ENCODE measurements around the gene TENM3.

The TENM3 gene

DNA sequence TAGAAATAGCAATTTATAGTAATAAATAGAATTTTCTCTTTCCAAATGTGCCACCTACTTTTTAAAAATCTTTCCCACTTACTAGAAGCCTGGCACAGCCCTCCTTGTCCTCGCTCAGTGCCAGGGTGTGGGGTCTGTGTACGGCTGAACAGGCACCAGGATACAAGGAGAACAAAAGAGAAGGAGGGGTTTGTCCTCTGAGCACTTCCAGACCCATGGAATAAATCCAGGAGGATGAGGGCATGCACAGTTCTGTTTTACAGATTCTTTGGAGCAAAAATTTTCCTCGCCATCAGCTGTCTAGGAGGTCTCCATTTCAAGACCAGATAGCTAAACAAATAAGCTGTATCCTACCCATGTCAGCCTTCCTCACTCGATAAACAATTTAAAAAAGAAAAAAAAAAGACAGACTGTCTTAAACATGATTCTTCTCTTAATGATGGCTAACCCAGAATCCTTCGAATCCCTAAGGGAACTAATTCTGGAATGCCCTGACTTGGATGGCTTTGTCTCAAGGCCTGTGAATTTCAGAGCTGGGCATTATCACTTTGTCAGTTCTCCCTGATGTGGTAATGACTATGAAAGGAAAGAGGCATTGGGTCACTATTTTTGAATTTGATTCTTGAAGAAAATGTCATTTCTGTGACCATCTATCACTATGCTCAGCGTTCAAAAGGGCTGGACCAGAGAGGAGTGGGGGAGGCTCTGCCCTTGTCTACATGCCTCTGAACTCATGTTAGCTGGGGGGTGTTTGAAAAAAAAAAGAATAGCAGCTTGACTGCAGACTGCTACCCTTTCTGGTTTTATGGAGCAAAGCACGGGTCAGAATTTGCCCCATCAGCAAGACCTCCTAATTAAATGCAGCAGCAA, 523.0 kb downstream of the TENM3 start:
- H3K4me1 ChIP-seq (ENCODE audit: control insufficient read depth, insufficient read depth, low read length): peaks cover 10% of the 10 kb centered on the region
- no peak overlapping the region for H3K9ac ChIP-seq (ENCODE audit: low read depth, low read length)
- no peak overlapping the region for H3K4me3 ChIP-seq (ENCODE audit: low read depth, low read length)
- H3K27me3 ChIP-seq (ENCODE audit: control insufficient read depth, insufficient read depth, low read length): no peaks in the 10 kb centered on the region
- no peaks in the 10 kb centered on the region for H3K36me3 ChIP-seq (ENCODE audit: control insufficient read depth, insufficient read depth, low read length)
- H3K9me3 ChIP-seq (ENCODE audit: control insufficient read depth, insufficient read depth, low read length): no peaks in the 10 kb centered on the region

DNA sequence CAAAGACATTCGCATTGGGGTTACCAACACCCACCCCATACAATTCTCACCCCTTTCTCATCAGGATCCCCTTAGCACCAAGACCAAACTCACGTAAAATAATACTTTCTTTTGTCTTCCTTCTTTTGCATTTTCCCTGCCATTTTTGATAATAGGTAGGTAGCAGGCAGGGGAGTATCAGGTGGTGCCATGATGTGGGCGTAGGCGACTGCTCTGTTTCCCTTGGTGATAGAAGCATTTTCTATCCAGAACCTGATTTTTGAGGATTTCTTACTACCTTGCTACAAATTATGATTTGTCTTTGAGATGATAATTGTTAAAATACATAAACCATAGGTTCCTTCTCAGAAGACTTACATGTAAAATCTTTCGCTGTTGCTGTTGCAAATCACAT, 523.7 kb downstream of the TENM3 start:
- Histone ChIP-seq H3K27me3 (ENCODE audit: control insufficient read depth, insufficient read depth, low read length) (no peaks in the 10 kb centered on the region), H3K36me3 (ENCODE audit: control insufficient read depth, insufficient read depth, low read length) (no peaks in the 10 kb centered on the region), H3K4me3 (ENCODE audit: low read depth, low read length) (no peak overlapping the region), H3K4me1 (ENCODE audit: control insufficient read depth, insufficient read depth, low read length) (peaks cover 10% of the 10 kb centered on the region), H3K9ac (ENCODE audit: low read depth, low read length) (no peak overlapping the region), H3K9me3 (ENCODE audit: control insufficient read depth, insufficient read depth, low read length) (no peaks in the 10 kb centered on the region)

- Histone ChIP-seq H3K9ac (ENCODE audit: low read depth, low read length) (no peak overlapping the region), H3K27me3 (ENCODE audit: control insufficient read depth, insufficient read depth, low read length) (no peaks in the 10 kb centered on the region), H3K36me3 (ENCODE audit: control insufficient read depth, insufficient read depth, low read length) (no peaks in the 10 kb centered on the region), H3K4me1 (ENCODE audit: control insufficient read depth, insufficient read depth, low read length) (peaks cover 10% of the 10 kb centered on the region), H3K4me3 (ENCODE audit: low read depth, low read length) (no peak overlapping the region), H3K9me3 (ENCODE audit: control insufficient read depth, insufficient read depth, low read length) (no peaks in the 10 kb centered on the region)
Observed at GRCh38 chr4:182768838-182769237, 525.6 kb downstream of the TENM3 start.

DNA sequence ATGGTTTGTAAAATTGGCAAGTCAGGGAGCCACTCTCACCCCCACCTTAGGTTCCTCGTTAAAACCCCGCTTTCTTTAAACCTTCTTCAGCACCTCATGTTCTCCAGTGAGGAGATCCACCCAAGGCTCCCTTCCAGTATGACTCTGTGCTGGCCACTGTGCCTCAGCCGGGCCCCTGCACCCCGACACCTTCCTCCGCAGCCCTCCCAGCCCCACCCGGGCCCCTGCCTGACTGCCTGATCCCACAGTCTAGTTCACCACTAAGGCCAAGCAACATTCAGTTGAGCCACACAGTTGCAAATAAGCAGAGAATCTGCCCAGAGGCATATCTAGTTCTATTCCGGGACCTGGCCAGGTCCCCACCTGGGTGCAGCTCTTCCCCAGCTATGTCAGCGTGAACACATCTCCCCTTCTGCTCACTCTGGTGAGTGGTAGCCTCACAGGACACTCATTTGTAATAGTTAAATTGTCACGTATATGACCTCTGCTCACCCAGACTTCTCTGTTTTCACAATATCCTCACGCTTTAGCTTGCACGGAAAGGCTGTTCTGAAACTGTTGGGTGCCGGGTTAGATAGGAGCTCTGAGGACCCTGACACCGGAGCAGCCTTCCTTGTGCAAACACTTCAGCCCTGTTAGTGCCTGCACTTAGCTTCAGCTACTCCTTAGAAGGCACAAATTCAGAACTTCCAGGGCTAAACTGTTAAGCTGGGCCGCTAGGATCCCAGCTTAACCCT, 527.2 kb downstream of the TENM3 start:
- peaks cover 10% of the 10 kb centered on the region for H3K4me1 ChIP-seq (ENCODE audit: control insufficient read depth, insufficient read depth, low read length)
- H3K27me3 ChIP-seq (ENCODE audit: control insufficient read depth, insufficient read depth, low read length): no peaks in the 10 kb centered on the region
- H3K4me3 ChIP-seq (ENCODE audit: low read depth, low read length): no peak overlapping the region
- peaks cover 2% of the 10 kb centered on the region for H3K36me3 ChIP-seq (ENCODE audit: control insufficient read depth, insufficient read depth, low read length)
- no peaks in the 10 kb centered on the region for H3K9me3 ChIP-seq (ENCODE audit: control insufficient read depth, insufficient read depth, low read length)
- H3K9ac ChIP-seq (ENCODE audit: low read depth, low read length): no peak overlapping the region

GRCh38 chr4:182770996-182771514, 527.9 kb downstream of the TENM3 start:
- Histone ChIP-seq H3K27me3 (ENCODE audit: control insufficient read depth, insufficient read depth, low read length) (no peaks in the 10 kb centered on the region), H3K9me3 (ENCODE audit: control insufficient read depth, insufficient read depth, low read length) (no peaks in the 10 kb centered on the region), H3K9ac (ENCODE audit: low read depth, low read length) (no peak overlapping the region), H3K36me3 (ENCODE audit: control insufficient read depth, insufficient read depth, low read length) (peaks cover 2% of the 10 kb centered on the region), H3K4me1 (ENCODE audit: control insufficient read depth, insufficient read depth, low read length) (peaks cover 10% of the 10 kb centered on the region), H3K4me3 (ENCODE audit: low read depth, low read length) (no peak overlapping the region)

DNA sequence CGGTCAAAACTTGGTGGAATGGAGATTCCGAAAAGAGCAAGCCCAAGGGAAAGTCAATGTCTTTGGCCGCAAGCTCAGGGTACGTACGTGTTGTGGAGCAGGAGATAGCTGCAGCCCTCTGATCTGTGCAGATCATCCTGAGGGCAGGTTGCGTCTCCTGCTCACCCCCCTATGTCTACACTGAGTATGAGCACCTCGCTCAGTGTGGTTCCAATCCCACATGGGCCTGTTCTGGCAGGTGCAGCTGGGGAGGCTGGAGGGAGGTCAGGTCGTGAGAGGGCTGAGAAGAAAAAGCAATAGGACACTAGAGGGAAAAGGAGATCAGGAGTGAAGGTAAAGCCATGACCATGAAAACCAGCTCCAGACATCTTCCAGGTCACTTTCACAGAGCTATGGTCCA, 531.9 kb downstream of the TENM3 start:
- Histone ChIP-seq H3K9me3 (ENCODE audit: control insufficient read depth, insufficient read depth, low read length) (no peaks in the 10 kb centered on the region), H3K4me1 (ENCODE audit: control insufficient read depth, insufficient read depth, low read length) (peaks cover 6% of the 10 kb centered on the region), H3K4me3 (ENCODE audit: low read depth, low read length) (no peak overlapping the region), H3K27me3 (ENCODE audit: control insufficient read depth, insufficient read depth, low read length) (no peaks in the 10 kb centered on the region), H3K9ac (ENCODE audit: low read depth, low read length) (no peak overlapping the region), H3K36me3 (ENCODE audit: control insufficient read depth, insufficient read depth, low read length) (peaks cover 2% of the 10 kb centered on the region)

DNA sequence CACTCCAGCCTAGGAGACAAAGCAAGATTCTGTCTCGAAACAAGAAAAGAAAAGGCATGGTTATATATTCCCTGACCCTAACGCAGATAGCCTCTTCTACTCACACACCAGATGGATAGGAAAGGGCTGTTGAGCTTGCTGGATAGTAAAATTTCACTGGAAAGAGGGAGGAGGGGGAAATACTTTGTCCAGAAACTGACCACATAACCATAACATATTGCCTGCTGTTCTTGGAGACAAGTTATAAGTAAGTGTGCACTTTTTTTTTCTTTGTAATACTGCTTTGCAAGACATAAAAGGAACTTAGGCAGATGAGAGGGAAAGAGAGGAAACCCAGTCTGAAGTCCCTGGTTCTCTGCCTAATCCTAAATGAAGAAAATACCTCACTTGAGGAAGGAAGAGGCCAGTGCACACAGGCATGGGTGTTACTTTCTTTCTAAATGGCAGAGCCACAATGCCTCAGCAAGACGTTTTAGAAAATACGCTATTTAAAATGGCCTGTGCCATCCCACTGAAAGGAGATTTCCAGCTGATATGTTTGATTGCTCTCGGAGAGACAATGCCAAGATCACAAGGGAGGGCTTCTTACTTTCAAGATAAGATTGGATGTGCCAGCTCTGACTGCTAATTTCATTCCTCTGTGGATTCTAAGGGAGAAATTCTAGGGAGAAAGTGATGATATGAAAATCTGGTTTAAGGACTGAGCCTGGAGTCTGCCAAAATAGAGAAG, 533.3 kb downstream of the TENM3 start:
- H3K4me1 ChIP-seq (ENCODE audit: control insufficient read depth, insufficient read depth, low read length): no peaks in the 10 kb centered on the region
- no peaks in the 10 kb centered on the region for H3K9me3 ChIP-seq (ENCODE audit: control insufficient read depth, insufficient read depth, low read length)
- H3K36me3 ChIP-seq (ENCODE audit: control insufficient read depth, insufficient read depth, low read length): peaks cover 2% of the 10 kb centered on the region

GRCh38 chr4:182778222-182778982, 535.2 kb downstream of the TENM3 start:
- no peaks in the 10 kb centered on the region for H3K4me1 ChIP-seq (ENCODE audit: control insufficient read depth, insufficient read depth, low read length)
- H3K27me3 ChIP-seq (ENCODE audit: control insufficient read depth, insufficient read depth, low read length): no peaks in the 10 kb centered on the region
- no peak overlapping the region for H3K9ac ChIP-seq (ENCODE audit: low read depth, low read length)
- no peaks in the 10 kb centered on the region for H3K9me3 ChIP-seq (ENCODE audit: control insufficient read depth, insufficient read depth, low read length)
- peaks cover 2% of the 10 kb centered on the region for H3K36me3 ChIP-seq (ENCODE audit: control insufficient read depth, insufficient read depth, low read length)
- H3K4me3 ChIP-seq (ENCODE audit: low read depth, low read length): no peak overlapping the region

More for the DNA sequence above, 533.3 kb downstream of the TENM3 start:
- Histone ChIP-seq H3K27me3 (ENCODE audit: control insufficient read depth, insufficient read depth, low read length) (no peaks in the 10 kb centered on the region), H3K9ac (ENCODE audit: low read depth, low read length) (no peak overlapping the region), H3K4me3 (ENCODE audit: low read depth, low read length) (no peak overlapping the region)

DNA sequence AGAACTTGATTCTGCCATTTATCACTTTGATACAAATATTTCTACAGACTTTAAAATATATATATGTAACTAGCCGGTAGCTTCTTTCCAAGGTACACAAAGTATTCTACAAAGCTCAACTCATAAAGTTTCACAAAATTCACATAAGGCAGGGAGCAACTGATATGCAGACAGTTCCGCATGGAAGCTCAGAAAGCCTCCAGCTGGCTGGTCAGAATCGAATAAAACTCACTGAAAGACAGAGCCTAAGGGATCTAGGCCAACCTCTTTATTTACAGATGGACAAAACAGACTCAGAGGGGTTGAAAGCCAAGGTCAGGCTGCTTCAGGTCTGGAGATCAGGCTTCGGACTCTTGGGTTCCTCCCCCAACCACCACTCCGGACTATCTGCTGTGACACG, 543.8 kb downstream of the TENM3 start:
- no peak overlapping the region for H3K9ac ChIP-seq (ENCODE audit: low read depth, low read length)
- no peaks in the 10 kb centered on the region for H3K4me1 ChIP-seq (ENCODE audit: control insufficient read depth, insufficient read depth, low read length)
- H3K4me3 ChIP-seq (ENCODE audit: low read depth, low read length): no peak overlapping the region
- peaks cover 4% of the 10 kb centered on the region for H3K36me3 ChIP-seq (ENCODE audit: control insufficient read depth, insufficient read depth, low read length)
- no peaks in the 10 kb centered on the region for H3K9me3 ChIP-seq (ENCODE audit: control insufficient read depth, insufficient read depth, low read length)
- no peaks in the 10 kb centered on the region for H3K27me3 ChIP-seq (ENCODE audit: control insufficient read depth, insufficient read depth, low read length)

GRCh38 chr4:182788201-182788600, 545.0 kb downstream of the TENM3 start:
- Histone ChIP-seq H3K27me3 (ENCODE audit: control insufficient read depth, insufficient read depth, low read length) (no peaks in the 10 kb centered on the region), H3K36me3 (ENCODE audit: control insufficient read depth, insufficient read depth, low read length) (peaks cover 4% of the 10 kb centered on the region), H3K4me1 (ENCODE audit: control insufficient read depth, insufficient read depth, low read length) (no peaks in the 10 kb centered on the region)

GRCh38 chr4:182789529-182789928, 546.3 kb downstream of the TENM3 start:
- Histone ChIP-seq H3K9me3 (ENCODE audit: control insufficient read depth, insufficient read depth, low read length) (no peaks in the 10 kb centered on the region), H3K27me3 (ENCODE audit: control insufficient read depth, insufficient read depth, low read length) (no peaks in the 10 kb centered on the region), H3K4me3 (ENCODE audit: low read depth, low read length) (no peak overlapping the region), H3K4me1 (ENCODE audit: control insufficient read depth, insufficient read depth, low read length) (no peaks in the 10 kb centered on the region), H3K9ac (ENCODE audit: low read depth, low read length) (no peak overlapping the region), H3K36me3 (ENCODE audit: control insufficient read depth, insufficient read depth, low read length) (peaks cover 11% of the 10 kb centered on the region)

More at GRCh38 chr4:182788201-182788600, 545.0 kb downstream of the TENM3 start:
- no peak overlapping the region for H3K4me3 ChIP-seq (ENCODE audit: low read depth, low read length)
- H3K9me3 ChIP-seq (ENCODE audit: control insufficient read depth, insufficient read depth, low read length): no peaks in the 10 kb centered on the region
- no peak overlapping the region for H3K9ac ChIP-seq (ENCODE audit: low read depth, low read length)
